MM.1S (cell line): ENCODE results near the gene SMG6.

Experiments used
- DNase-seq: peaks from one replicate; pipeline ENCODE4 v3.0.0-alpha.2; 2015
- H2AFZ ChIP-seq: fragments of 300-600 bp; sonication (generic); 2 replicates; pipeline ENCODE4 v1.6.0; 2016; ENCODE audit warnings: antibody characterized with exemption, low read length
- H3F3A ChIP-seq: fragments of 300-600 bp; sonication (generic); 2 replicates; pipeline ENCODE4 v1.6.1; 2016; ENCODE audit warnings: mild to moderate bottlenecking, antibody characterized with exemption, low read length, moderate library complexity, mixed read lengths; ENCODE audit not compliant: insufficient read depth
- H3K27ac ChIP-seq: fragments of 300-600 bp; sonication (generic); 2 replicates; pipeline ENCODE4 v1.5.1; 2016; ENCODE audit warnings: mild to moderate bottlenecking, low read length
- H3K27me3 ChIP-seq: fragments of 300-600 bp; sonication (generic); replicated peaks from 2 replicates; pipeline ENCODE4 v1.6.0; 2016; ENCODE audit warnings: low read length; ENCODE audit not compliant: insufficient read depth
- H3K36me3 ChIP-seq: fragments of 300-600 bp; sonication (generic); replicated peaks from 2 replicates; pipeline ENCODE4 v1.6.1; 2016; ENCODE audit warnings: mild to moderate bottlenecking, low read length, mixed read lengths; ENCODE audit not compliant: insufficient read depth
- H3K4me1 ChIP-seq: fragments of 300-600 bp; sonication (generic); 2 replicates; pipeline ENCODE4 v1.6.1; 2016; ENCODE audit warnings: low read length, mixed read lengths
- H3K4me2 ChIP-seq: fragments of 300-600 bp; sonication (generic); 2 replicates; pipeline ENCODE4 v1.6.0; 2016; ENCODE audit warnings: low read depth, low read length
- H3K4me3 ChIP-seq: fragments of 300-600 bp; sonication (generic); 2 replicates; pipeline ENCODE4 v1.5.1; 2016; ENCODE audit warnings: low read length, mixed read lengths
- H3K79me2 ChIP-seq: fragments of 300-600 bp; sonication (generic); 2 replicates; pipeline ENCODE4 v1.6.1; 2016; ENCODE audit warnings: mixed run types, low read length, mixed read lengths
- H3K9ac ChIP-seq: fragments of 300-600 bp; sonication (generic); 2 replicates; pipeline ENCODE4 v1.6.1; 2016; ENCODE audit warnings: low read length, mixed read lengths
- H3K9me2 ChIP-seq: fragments of 300-600 bp; sonication (generic); replicated peaks from 2 replicates; pipeline ENCODE4 v1.6.1; 2016; ENCODE audit warnings: mild to moderate bottlenecking, low read length, mixed read lengths; ENCODE audit not compliant: insufficient read depth
- H3K9me3 ChIP-seq: fragments of 300-600 bp; sonication (generic); replicated peaks from 2 replicates; pipeline ENCODE4 v1.6.1; 2016; ENCODE audit warnings: mild to moderate bottlenecking, low read length, mixed read lengths; ENCODE audit not compliant: insufficient read depth
- H4K20me1 ChIP-seq: fragments of 300-600 bp; sonication (generic); 2 replicates; pipeline ENCODE4 v1.6.1; 2016; ENCODE audit warnings: mild to moderate bottlenecking, low read length, moderate library complexity, mixed read lengths; ENCODE audit not compliant: insufficient read depth
- EZH2 ChIP-seq: fragments of 300-600 bp; sonication (generic); optimal IDR thresholded peaks from 2 replicates; pipeline ENCODE3; 2017; ENCODE audit warnings: low read depth, mild to moderate bottlenecking, antibody characterized with exemption, low read length, mixed read lengths
- EZH2phosphoT487 ChIP-seq: fragments of 300-600 bp; sonication (generic); IDR thresholded peaks from 2 replicates; pipeline ENCODE4 v1.6.1; 2018; ENCODE audit warnings: antibody characterized with exemption, low read length
- TF ChIP-seq, protein P1 (sequence below): fragments of 300-600 bp; sonication (generic); IDR thresholded peaks from 2 replicates; pipeline ENCODE4 v1.5.1; 2016; ENCODE audit warnings: antibody characterized with exemption, low read length, mixed read lengths

SMG6 gene

DNA sequence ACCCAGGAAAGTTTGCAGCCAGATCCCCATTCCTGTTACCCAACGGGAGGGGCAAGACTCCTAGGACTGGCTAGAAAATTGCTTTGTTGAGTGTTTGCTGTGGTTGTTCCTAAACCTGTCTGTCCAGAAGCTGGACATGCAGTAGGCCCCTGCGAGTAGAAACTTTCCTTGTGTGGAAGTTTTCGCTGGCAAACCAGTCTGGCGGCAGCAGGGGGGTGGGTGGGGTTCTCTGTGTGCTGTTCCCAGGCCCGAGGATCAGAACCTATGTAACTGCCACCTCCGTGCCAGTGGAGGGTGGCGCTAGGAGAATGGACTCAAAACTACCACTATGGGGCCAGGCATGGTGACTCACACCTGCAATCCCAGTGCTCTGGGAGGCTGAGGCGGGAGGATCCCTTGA is 42.9 kb upstream of the SMG6 start:
- Histone ChIP-seq H3K9ac (no peak overlapping the region), H3K36me3 (no peaks in the 10 kb centered on the region), H3K9me2 (no peaks in the 10 kb centered on the region), H3K4me1 (no peaks in the 10 kb centered on the region), H3F3A (no peaks in the 10 kb centered on the region), H3K9me3 (no peaks in the 10 kb centered on the region), H2AFZ (no peak overlapping the region), H3K27ac (no peak overlapping the region), H4K20me1 (no peaks in the 10 kb centered on the region), H3K4me3 (no peak overlapping the region), H3K79me2 (no peaks in the 10 kb centered on the region), H3K4me2 (no peak overlapping the region), H3K27me3 (no peaks in the 10 kb centered on the region)
- TF ChIP-seq EZH2phosphoT487 = no peak
- TF ChIP-seq, protein P1, sequence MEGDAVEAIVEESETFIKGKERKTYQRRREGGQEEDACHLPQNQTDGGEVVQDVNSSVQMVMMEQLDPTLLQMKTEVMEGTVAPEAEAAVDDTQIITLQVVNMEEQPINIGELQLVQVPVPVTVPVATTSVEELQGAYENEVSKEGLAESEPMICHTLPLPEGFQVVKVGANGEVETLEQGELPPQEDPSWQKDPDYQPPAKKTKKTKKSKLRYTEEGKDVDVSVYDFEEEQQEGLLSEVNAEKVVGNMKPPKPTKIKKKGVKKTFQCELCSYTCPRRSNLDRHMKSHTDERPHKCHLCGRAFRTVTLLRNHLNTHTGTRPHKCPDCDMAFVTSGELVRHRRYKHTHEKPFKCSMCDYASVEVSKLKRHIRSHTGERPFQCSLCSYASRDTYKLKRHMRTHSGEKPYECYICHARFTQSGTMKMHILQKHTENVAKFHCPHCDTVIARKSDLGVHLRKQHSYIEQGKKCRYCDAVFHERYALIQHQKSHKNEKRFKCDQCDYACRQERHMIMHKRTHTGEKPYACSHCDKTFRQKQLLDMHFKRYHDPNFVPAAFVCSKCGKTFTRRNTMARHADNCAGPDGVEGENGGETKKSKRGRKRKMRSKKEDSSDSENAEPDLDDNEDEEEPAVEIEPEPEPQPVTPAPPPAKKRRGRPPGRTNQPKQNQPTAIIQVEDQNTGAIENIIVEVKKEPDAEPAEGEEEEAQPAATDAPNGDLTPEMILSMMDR = no peak
- no peak for TF ChIP-seq EZH2
- DNase-seq = no peak

DNA sequence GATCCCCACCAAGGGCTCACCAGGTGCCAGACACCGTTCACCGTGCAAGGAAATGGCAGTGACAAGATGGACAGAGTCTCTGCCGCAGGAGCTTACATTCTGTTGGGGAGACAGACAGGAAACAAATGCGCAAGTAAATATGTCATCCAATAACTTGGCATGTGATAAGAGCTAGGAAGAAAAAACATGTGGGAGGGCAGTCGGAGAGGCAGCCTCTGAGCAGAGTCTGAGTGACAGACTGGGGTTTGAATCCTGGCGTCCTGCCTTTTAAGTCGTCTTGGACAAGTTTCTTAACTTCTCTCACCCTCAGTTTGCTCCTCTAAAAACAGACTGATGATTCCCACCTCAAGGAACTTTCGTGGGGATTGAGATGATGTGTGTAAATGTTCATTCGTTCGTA is 40.9 kb upstream of the SMG6 start:
- H3K4me3 ChIP-seq = no peak overlapping the region
- H2AFZ ChIP-seq = no peak overlapping the region
- H3K36me3 ChIP-seq = no peaks in the 10 kb centered on the region
- no peak overlapping the region for H3K4me2 ChIP-seq
- no peaks in the 10 kb centered on the region for H3F3A ChIP-seq
- TF ChIP-seq EZH2 (no peak), EZH2phosphoT487 (no peak)
- TF ChIP-seq, protein P1 = no peak
- H4K20me1 ChIP-seq = no peaks in the 10 kb centered on the region
- no peaks in the 10 kb centered on the region for H3K79me2 ChIP-seq
- no peak overlapping the region for H3K9ac ChIP-seq
- no peaks in the 10 kb centered on the region for H3K27me3 ChIP-seq
- H3K9me3 ChIP-seq = no peaks in the 10 kb centered on the region
- no peak for DNase-seq
- H3K4me1 ChIP-seq = no peaks in the 10 kb centered on the region
- H3K9me2 ChIP-seq = no peaks in the 10 kb centered on the region
- H3K27ac ChIP-seq = no peak overlapping the region

DNA sequence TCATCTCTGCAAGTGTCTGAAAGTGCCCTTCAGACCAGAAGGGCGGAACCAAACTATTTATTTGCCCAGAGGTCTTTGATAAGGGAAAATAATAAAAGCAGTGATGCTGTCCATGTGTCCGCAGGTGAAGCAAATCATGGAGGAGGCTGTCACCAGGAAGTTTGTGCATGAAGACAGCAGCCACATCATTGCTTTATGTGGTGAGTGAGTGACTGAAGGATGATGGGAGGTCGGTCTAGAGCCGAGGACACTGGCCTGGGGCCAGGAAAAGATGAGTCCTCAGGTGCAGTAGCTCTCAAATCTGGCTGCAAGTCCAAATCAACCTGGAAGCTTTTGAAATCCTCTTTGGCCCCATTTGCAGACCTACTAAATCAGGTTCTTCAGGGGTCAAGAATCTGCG is 39.8 kb upstream of the SMG6 start:
- no peak for DNase-seq
- Histone ChIP-seq H3K27me3 (no peaks in the 10 kb centered on the region), H3K4me3 (no peak overlapping the region), H3K9me3 (no peaks in the 10 kb centered on the region), H3K9me2 (no peaks in the 10 kb centered on the region), H3K4me2 (no peak overlapping the region), H2AFZ (no peak overlapping the region), H3K4me1 (no peaks in the 10 kb centered on the region), H3K79me2 (no peaks in the 10 kb centered on the region), H3K9ac (no peak overlapping the region), H3F3A (no peaks in the 10 kb centered on the region), H3K27ac (no peak overlapping the region), H4K20me1 (no peaks in the 10 kb centered on the region), H3K36me3 (no peaks in the 10 kb centered on the region)
- TF ChIP-seq, protein P1 = no peak
- no peak for TF ChIP-seq EZH2
